Measurements from ENCODE around the gene MRPL4. TPM values are rescaled to one million over a fixed set of nuclear protein-coding genes. Genes with fewer than 3 reads are reported as not detected.

The MRPL4 gene
- total and polyA plus RNA-seq, 2 of the 13 experiments (the other 11 are each of a cell fraction or from before 2014, with no cell fraction given), result 40.6 to 42.5 TPM

- TF ChIP-seq, protein P1, sequence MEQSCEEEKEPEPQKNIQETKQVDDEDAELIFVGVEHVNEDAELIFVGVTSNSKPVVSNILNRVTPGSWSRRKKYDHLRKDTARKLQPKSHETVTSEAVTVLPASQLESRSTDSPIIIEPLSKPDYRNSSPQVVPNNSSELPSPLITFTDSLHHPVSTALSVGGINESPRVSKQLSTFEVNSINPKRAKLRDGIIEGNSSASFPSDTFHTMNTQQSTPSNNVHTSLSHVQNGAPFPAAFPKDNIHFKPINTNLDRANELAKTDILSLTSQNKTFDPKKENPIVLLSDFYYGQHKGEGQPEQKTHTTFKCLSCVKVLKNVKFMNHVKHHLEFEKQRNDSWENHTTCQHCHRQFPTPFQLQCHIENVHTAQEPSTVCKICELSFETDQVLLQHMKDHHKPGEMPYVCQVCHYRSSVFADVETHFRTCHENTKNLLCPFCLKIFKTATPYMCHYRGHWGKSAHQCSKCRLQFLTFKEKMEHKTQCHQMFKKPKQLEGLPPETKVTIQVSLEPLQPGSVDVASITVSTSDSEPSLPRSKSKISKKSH (CRISPR knock-in tag; IDR thresholded peaks at IDR 0.05; ENCODE audit: borderline replicate concordance), result no peak
- TF ChIP-seq POLR2AphosphoS2 (IDR thresholded peaks at IDR 0.05; ENCODE audit: low read depth, low read length) (no peak), ARNTL (CRISPR knock-in tag; IDR thresholded peaks at IDR 0.05) (peak; percentile 71), ZBTB39 (CRISPR knock-in tag; IDR thresholded peaks at IDR 0.05) (no peak), HOXD1 (CRISPR knock-in tag; IDR thresholded peaks at IDR 0.05) (no peak), TGIF2 (CRISPR knock-in tag; IDR thresholded peaks at IDR 0.05) (peak; percentile 80; the same call in 1 of the 2 replicates), NR3C1 (CRISPR knock-in tag; IDR thresholded peaks at IDR 0.05) (no peak), ZNF232 (CRISPR knock-in tag; IDR thresholded peaks at IDR 0.05; ENCODE audit: borderline replicate concordance) (peak; percentile 31; the same call in 1 of the 2 replicates), JDP2 (CRISPR knock-in tag; IDR thresholded peaks at IDR 0.05; ENCODE audit: borderline replicate concordance) (no peak), CCDC6 (CRISPR knock-in tag; IDR thresholded peaks at IDR 0.05) (peak; percentile 58; the same call in 1 of the 2 replicates), MXI1 (IDR thresholded peaks at IDR 0.05; ENCODE audit: borderline replicate concordance, low read depth, low read length) (peak; percentile 77; the same call in 2 of the 3 replicates), FOSL2 (CRISPR knock-in tag; IDR thresholded peaks at IDR 0.05) (peak; percentile 80), KDM3A (CRISPR knock-in tag; IDR thresholded peaks at IDR 0.05; ENCODE audit: low read depth) (no peak), ZMAT5 (CRISPR knock-in tag; IDR thresholded peaks at IDR 0.05; ENCODE audit: borderline replicate concordance, low read depth) (no peak), NFE2L1 (CRISPR knock-in tag; IDR thresholded peaks at IDR 0.05; ENCODE audit: borderline replicate concordance) (no peak), SP2 (CRISPR knock-in tag; IDR thresholded peaks at IDR 0.05) (no peak), ARID2 (CRISPR knock-in tag; IDR thresholded peaks at IDR 0.05; ENCODE audit: borderline replicate concordance) (no peak), ZMAT3 (CRISPR knock-in tag; conservative IDR thresholded peaks at IDR 0.05) (no peak; the same call in 1 of the 2 replicates), TEAD2 (CRISPR knock-in tag; IDR thresholded peaks at IDR 0.05) (no peak), ZNF580 (CRISPR knock-in tag; IDR thresholded peaks at IDR 0.05; ENCODE audit: borderline replicate concordance, low read depth) (peak; percentile 26; the same call in 1 of the 2 replicates), SNRNP70 (IDR thresholded peaks at IDR 0.05; ENCODE audit: low read depth, low read length) (no peak), CENPT (CRISPR knock-in tag; IDR thresholded peaks at IDR 0.05; ENCODE audit: low read depth) (no peak), HNRNPUL1 (IDR thresholded peaks at IDR 0.05; ENCODE audit: low read depth, low read length) (no peak), NFE2 (CRISPR knock-in tag; IDR thresholded peaks at IDR 0.05) (no peak)
- TF ChIP-seq, protein P2, sequence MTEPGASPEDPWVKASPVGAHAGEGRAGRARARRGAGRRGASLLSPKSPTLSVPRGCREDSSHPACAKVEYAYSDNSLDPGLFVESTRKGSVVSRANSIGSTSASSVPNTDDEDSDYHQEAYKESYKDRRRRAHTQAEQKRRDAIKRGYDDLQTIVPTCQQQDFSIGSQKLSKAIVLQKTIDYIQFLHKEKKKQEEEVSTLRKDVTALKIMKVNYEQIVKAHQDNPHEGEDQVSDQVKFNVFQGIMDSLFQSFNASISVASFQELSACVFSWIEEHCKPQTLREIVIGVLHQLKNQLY (CRISPR knock-in tag; IDR thresholded peaks at IDR 0.05), result peak; percentile 90
These were observed 13.7 kb upstream of the MRPL4 start (continued) for GRCh38 chr19:10238172-10238783.

All from HepG2 (cell line).